Activated CD4-positive, alpha-beta T cell treated with anti-CD3 and anti-CD28 coated beads for 48 hours (primary cell): Measurements from ENCODE around the gene ARHGEF3.
A peak's percentile ranks its signal among the peaks of the same experiment; 100 is the strongest.
"Not testable (repeated sequence)": the region's sequence is repeated elsewhere in the genome, so short reads cannot be mapped to it uniquely, and the experiment has no call there.

Source experiments
- DNase-seq: peaks from one replicate; pipeline ENCODE4 v3.0.0-alpha.2; 2020

The ARHGEF3 gene

DNA sequence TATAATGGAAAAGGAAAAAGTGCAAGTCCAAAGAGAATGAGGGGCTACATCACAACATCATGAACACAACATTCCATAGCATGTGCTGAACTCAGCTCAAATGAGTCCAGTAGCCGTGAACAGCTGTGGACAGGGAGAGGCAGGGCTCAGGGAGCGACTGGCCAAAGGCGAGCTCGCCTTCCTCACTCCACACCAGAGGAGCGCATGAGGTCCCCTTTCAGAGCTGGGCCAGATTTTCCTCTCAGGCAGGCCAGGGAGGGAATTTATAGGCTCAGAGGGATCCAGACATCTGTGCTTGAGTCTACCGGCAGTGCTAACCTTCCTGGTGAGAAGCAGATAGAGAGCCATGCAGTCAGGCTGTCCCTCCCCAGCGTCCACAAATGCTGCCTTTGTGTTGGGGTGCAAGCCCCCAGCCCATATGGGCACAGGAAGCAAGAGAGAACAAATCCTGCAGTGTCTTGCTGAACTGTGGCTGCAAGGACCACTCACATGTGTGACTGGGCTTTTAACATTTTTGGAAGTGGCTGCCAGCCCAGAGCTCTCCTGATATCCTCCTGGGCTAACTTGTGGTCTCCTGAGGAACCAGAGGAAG lies 32.5 kb downstream of the ARHGEF3 start:
- no peak for DNase-seq

DNA sequence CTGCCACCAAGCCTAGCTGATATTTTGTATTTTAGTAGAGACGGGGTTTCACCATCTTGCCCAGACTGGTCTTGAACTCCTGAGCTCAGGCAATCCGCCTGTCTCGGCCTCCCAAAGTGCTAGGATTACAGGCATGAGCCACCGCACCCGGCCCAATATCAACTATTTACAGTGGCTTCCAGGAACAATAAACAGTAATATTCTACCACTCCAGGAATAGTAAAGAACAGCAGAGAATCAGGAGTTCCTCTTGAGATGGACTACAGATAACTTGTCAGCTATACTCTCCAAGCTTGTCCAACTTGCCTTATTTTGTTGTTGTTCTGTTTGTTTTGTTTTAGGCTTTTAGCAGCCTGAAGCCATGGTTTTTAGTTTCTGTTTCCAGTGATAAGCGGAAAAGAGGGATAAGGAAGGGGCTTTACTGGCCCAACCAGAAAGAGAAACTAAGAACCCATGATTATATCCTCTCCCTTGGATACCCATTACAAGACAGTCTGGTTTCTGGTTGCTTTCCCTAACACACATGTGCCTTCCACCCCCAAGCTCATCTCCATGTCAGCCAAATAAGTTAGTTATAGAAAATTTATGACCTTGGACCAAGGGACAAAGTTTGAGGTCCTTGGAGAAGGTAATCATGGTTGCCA lies 36.7 kb downstream of the ARHGEF3 start:
- DNase-seq: no peak

DNA sequence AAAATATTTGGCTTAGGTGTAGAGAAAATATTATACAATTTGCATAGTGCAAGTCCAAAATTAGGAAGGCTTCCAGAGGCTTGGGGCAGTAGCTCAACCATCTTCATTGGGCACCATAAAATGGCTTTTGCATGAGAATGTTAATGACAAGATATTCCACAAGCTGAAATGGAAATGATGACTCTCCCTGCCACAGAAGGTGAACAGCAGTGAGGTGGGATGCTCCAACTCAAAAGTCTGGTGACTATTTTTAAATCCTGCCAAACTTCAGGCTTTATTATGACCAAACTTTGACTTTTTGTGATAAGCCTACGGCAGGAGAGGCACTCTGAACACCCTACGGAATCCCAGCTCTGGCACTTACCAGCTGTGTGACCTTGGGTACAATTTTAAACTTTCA lies 37.6 kb downstream of the ARHGEF3 start:
- DNase-seq: no peak

DNA sequence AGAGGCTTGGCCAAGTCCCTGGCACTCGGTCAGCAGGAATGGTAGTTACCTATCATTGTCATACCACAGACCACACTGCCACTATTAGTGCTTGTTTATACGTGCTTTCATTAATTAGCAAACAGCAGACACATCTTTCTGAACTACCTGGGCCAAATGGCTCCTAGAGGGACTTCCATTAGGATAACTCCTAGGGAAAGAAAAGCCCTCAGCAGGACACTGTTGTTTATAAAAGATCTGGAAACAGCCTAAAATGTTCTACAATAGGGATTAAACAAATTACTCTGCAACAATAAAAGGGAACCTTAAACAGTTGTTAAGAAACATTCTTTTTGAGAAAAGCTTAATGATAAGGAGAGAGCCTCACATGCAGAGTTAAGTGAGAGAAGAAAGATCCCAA lies 38.5 kb downstream of the ARHGEF3 start:
- no peak for DNase-seq

DNA sequence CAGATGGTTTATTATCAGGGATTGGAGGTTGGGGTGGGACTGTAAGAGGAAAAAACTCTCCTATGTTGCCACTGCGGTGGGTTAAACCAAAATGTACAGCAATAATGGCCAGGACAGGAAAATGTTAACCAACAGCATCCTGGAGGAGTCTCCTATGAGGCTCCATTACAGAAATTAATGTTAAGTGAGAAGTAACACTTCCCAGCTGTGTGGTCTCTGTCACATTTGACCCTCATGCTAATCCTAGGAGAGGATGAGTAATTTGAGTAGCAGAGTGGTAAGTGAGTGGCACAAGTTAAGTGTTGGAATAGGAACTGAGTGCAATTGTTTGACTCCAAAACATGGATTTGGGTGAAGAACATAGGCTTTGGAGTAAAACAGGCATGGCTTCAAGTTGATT lies 39.0 kb downstream of the ARHGEF3 start:
- no peak for DNase-seq

DNA sequence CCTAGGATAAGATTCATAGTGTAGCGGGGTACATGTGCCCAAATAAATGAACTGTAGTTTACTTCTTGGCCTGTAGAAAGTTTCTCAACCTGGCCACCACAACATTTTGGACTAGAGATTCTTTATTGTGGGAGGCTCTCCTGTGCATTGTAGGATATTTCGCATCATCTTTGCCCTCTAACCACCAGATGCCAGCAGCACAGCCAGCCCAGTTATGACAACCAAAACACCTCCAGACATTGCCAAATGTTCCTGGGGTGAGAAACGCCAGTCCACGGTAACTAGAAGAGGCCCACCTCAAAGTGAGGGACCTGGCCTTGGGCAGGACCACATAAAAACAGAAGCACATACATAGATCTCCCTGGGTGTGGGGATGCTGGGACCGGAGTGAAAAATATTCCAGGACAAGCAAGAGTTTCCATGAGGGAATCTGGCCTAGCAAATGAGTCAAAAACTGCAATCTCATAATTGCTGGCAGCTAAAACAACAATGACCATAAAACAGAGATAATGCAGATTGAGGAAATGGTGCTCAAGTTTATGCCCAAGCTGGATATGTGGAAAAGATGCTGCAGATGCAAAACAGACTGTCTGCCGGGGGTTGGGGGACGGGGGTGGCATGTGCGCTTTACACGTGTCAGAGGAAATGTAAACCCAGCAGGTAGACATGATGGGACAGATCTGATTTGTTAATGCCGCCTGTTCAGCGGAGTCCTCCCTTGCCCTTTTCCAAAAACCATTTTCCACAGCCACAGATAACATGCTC lies 39.7 kb downstream of the ARHGEF3 start:
- DNase-seq: no peak

DNA sequence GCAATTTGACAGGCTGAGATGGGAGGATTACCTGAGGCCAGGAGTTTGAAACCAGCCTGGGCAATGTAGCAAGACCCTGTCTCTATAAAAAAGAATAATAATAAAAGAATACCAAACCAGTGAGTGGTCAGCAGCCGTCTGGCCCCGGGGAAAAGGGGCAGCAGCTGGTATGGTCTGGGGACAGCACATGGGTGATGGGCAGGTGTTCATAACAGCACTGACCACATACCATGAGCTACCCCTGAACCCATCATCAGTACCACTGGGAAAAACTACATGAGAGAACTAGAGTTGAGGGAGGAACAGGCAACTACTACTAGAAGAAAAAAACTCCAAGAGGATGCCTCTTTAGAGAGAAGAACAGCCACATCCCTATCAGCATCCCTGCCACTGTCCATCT lies 40.7 kb downstream of the ARHGEF3 start:
- DNase-seq: no peak

DNA sequence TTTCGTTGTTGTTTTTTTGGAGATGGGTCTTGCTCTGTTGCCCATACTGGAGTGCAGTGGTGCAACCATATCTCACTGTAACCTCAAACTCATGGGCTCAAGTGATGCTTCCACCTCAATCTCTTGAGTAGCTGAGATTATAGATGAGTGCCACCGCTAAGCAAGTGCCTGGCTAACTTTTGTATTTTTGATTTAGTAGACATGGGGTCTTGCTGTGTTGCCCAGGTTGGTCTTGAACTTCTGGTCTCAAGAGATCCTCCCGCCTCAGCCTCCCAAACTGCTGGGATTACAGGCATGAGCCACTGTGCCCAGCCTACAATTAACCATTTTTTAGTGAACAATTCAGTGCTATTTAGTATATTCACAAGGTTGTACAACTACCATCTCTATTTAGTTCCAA lies 42.2 kb downstream of the ARHGEF3 start:
- no peak for DNase-seq

DNA sequence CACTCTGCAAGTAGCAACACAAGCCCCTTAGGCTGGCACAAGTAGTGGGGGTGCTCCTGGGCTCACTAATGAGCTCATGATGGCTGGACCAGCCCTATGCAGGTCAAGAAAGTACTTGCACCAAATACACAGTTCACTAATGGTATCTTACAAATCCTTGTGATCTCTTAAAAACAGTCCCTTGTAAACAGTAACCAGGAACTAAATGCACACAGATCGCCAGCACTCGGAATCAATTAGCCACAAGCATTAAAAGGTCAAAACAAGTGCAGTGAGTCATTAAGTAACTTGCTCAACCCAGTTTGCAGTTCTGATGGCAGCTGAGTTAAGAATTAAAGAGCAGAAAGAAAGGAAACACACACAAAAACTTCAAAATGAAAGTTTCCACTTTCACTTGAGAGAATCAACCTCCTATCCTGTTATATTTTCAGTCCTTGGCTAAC lies 43.2 kb downstream of the ARHGEF3 start:
- DNase-seq: peak; percentile 51

DNA sequence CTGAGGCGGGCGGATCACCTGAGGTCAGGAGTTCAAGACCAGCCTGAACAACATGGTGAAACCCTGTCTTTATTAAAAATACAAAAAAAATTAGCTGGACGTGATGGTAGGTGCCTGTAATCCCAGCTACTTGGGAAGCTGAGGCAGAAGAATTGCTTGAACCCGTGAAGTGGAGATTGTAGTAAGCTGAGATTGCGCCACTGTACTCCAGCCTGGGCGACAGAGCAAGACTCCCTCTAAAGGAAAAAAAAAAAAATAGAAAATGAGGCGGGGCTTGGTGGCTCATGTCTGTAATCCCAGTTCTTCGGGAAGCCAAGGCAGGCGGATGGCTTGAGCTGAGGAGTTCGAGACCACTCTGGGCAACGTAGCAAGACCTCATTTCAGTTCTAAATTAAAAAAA lies 43.7 kb downstream of the ARHGEF3 start:
- DNase-seq: not testable (repeated sequence)

DNA sequence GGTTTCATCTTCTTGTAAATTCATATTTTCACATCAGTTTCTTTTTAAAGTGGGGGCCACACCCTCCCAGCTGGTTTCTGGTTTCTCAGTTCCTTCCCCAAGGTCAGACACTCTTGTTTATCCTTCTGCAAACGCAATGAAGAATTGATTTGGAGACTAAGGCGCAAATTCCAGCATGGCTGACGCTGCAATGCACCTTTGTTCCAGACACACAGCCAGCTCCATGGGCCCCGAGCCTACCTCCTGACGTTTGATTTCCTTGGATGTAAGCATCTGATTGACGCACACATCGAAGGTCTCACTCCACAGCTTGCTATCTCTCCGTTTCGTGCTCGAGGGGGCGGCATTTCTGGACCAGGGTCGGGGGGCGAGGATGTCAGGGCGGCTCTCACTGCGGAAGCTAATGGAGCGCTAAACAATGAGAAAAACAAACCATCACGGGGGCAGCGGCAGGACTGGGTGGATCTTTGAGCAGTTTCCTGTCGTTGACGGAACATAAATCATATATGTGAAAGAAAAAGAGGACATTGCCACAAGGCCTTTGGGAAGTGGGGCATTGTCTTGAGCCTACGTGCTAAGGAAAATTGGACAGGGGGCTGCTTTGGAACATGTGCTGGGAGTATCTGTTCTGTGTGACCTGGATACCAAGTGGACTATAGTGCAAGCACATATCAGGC lies 46.9 kb downstream of the ARHGEF3 start:
- peak; percentile 25 for DNase-seq

DNA sequence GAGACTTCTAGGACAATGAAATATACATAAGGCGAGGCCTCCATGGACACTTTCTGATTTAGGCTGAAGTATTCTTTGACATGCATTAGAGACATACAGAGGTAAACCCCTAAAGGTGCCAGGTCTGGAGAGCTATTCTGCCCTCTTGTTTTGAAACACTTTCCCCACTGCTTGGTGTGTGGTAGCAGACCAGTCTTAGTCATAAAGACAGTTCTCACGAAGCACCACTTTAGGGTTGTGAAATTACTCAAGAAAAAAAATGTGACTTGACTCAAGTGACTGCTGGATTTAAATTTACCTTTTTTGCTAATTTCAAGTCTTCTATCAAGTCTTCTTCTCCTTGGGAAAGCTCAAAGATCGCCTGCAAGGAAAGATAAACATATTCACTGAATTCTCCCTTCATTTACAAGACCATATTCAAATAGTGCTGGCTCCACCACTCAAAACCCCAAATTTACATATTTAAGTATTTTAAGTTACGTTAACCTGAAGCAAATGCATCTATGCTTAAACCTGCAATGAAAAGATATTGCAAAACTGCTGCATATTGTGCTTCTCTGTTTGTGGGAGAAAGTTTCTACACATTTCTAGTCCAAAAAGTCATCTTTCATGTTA lies 48.4 kb downstream of the ARHGEF3 start:
- DNase-seq: peak; percentile 59

DNA sequence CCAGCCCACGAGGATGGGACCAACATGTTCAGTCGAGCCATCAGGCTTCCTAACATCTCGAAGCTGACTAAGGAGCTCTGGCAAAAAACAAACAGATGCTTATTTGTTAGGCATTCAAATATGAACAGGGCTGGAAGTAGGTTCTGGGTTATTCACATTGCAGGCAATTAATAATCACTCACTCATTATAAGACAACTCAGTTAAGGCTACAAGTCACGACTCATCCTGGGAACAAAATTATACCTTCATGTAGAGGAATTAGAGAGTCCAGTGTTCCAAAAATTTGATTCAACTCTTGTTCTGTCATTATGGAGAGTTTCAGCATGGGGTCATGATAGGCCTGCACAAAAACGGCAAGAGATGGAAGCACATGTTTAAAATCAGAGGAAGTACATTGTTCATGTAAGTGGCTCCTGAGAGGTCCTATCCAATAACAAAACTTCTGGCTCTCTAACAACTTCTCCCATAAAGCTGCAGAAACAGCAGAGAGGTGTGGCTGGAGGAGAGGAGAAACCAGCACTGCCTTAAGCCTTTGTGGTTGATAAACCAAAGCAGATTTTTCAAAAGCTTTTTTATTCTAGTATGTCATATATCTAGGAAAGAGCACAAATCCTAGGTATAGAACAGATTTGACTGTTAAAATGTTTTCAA lies 50.6 kb downstream of the ARHGEF3 start:
- DNase-seq: no peak

DNA sequence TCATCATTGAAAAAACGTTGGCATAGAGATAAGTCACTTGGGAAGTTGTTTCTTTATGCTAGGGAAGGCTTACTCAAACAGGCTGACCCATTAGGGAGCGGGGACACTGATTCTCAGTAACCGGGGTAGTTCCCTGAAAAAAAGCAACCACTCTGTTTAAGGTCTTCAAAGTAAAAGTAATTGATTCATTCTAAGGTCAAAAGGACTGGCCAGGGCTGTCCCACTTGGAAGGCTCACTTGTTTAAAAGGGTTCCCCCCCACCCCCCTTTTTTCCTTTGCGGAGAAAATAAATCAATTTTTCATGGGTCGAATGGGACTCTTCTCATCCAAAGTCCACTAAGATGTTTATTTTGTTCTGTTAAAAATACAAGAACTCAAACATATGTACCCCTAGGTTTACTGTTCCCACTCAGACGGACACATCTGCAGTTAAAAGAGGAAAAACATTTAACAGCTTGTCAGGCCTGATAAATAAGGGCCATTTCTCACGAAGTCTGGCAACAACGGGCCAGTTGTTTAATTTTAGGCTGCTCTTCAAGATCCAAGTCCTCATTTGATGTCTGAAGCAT lies 53.0 kb downstream of the ARHGEF3 start:
- DNase-seq: no peak

DNA sequence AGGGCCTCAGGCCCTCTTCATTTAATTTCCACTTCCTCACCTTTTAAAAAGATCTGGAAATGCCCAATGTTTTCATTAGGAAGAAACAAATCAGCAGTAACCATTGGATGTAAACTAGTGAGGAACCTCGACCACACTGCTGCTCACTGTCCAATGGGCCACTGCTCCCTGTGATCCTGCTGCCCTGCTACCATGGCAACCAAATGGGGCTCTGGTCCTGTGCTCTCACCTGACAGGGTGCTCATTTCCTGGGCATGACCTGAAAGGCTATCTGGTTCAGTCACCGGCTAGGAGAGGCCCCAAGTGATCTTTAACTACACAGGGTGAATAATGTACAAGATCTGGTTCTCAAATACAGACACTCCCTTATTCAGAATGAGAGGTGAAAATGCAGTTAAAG lies 54.6 kb downstream of the ARHGEF3 start:
- DNase-seq: no peak

DNA sequence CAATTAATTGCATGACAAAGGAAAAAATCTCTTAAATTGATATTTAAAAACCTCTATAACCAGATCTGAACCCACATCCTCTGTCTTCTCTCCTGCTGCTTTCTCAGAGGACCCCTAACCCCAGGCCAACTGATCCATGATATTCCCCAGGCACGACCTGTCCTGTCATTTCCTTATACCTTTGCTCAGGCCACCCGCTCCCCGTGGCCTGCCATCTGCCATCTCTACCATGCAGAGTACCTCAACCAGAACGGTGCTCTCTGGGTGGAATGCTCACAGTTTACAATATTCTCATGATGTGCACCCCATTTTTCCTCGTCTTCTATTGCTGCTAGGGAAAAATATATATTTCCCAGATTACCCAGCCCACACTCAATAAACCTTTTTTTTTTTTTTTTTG lies 57.7 kb downstream of the ARHGEF3 start:
- no peak for DNase-seq

DNA sequence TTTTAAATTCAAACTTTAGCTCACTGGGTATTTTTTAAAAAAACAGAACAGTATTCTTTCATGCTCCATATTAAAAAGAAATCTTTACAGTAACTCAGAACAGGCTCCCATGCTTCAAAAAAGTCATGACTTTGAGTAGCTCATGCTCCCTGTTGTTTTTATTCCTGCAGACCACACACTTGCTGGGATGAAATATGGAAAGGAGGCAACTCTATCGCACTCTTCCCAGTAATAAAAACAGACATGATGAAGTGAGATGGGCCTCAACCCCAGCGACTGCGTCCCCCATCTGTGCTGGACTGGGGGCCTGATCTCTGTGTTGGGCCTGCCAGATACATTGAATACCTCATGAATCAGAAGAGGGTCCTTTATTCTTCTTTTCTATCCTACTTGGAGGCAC lies 58.9 kb downstream of the ARHGEF3 start:
- DNase-seq: no peak

DNA sequence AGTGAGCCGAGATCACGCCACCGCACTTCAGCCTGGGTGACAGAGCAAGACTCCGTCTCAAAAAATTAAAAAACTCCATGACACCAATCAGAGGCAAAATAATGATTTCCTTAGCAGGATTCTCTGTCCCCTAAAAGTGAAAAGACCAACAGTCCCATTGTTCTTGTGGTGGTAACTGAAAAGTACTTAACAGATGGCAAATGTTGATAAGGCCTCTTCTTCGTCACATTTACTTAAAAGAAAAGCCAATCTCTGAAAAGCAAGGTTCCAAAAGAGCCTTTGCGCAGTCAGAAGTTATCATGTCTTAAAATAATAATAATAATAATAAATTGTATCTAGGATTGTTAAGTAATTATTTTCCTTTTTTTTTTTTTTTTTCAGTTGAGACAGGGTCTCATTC lies 62.7 kb downstream of the ARHGEF3 start:
- DNase-seq: no peak

DNA sequence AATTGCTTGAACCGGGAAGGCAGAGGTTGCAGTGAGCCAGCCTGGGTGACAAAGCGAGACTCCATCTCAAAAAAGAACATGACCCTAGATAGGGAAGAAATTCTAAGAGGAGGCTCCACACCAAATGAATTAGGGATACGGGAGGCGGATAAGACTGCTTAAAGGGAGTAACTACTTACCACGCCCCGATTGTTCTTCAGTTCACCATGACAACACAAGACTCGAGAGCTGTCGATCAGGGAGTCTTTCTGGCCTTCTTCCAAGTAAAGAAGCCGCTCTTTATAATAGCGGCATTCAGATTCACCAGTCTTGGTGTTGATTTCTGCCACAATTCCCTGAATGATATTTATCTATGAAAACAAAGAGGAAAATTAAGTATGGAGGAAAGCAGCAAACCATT lies 64.7 kb downstream of the ARHGEF3 start:
- DNase-seq: no peak

DNA sequence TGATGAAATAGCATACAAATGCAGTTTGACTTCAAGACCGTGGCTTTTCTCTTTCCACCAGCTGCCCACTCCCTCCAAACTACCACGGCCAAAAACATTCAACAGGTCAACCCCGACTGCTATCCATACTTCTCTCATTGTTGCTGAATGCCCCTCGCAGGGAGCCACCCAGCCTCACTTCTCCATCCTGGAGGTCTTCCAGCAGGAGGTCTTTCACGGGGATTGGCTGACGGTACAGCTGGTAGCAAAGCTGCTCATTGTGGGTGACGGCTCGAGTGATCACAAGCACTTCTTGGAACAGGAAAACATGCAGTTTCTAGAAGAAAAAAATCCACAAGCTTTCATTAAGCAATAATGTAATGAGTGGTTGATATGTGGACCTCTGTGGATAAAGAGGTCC lies 69.6 kb downstream of the ARHGEF3 start:
- DNase-seq: no peak

DNA sequence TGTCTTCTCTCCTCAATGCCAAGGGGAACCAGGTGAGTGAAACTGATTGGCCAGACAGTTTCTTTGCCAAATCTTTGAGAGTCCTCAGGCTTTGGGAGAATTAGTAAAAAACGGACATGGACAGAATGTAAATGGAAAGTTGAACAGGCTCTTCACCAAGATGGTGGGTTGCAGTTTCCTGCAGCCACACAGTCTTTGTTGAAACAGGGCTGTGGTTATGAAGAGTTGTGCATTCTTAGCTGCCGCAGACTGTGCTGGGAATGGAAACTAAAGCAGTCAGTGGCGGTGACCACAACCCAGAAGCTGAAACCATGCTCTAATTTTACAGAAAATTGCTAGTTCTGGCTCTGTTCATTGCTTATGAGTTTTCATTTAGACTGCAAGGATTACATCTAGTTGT lies 76.6 kb downstream of the ARHGEF3 start:
- DNase-seq: peak; percentile 73

DNA sequence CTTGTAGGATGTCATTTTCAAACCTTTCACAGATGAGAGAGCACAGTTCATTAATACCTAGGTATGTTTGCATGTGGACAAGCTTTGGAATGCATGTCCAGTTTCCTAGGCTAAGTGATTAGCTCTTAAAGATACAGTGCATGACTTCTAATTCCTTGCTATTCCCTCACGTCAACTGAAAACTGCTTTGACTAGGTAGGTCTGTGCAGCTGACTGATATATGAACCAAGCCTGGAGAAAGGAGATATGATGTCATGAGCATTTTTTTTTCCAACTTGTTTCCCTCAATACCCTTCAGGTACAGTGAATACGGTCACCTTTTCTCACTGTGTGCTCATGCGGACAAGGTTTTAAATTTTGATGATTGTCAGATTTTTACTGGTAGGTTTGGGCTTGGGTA lies 77.1 kb downstream of the ARHGEF3 start:
- DNase-seq: no peak
